ENCODE results near the gene SLC9A2.

DNA sequence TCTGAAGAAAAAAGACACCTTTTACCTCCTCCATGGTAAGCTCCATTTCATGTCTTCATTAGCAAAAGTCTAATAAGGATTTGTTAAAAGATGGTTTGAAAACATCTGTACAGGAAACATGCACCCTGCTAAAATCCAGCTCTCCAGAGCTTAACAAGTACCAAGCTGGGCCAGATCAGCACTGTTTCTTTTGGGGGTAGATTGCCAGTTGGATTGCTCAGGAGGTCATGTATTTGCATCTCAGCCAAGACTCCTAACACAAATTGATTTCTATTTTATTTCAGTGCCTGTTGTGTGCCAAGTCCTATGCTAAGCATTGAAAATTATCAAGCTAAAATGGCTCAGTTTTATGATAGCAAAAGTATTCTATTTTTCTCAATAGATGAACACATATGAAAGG lies 139.1 kb downstream of the SLC9A2 start:
- TF ChIP-seq EZH2phosphoT487 (IDR thresholded peaks at IDR 0.05; ENCODE audit: borderline replicate concordance, low read length) = no peak
- TF ChIP-seq CTCF (conservative IDR thresholded peaks at IDR 0.05; ENCODE audit: low read depth, low read length) = no peak
- no peak for TF ChIP-seq EZH2 (IDR thresholded peaks at IDR 0.05; ENCODE audit: low read length, unreplicated experiment)

All from PC-3 (cell line).